Uterus (tissue), 2 donors: ENCODE results near the gene MAPK8IP2.

Experiments
- POLR2A ChIP-seq, 2 donors: fragments of 450-650 bp; IDR thresholded peaks; one replicate each; pipeline ENCODE4 v1.6.1; 2016; ENCODE audit warnings: antibody characterized with exemption in 2 of 2, mild to moderate bottlenecking in 1 of 2, moderate library complexity in 1 of 2
- TF ChIP-seq, protein P1 (sequence below), 4 experiments: fragments of 200-600 bp in 2 of 4; fragments of 450-650 bp in 2 of 4; sonication (generic) in 2 of 4; IDR thresholded peaks; one replicate each; pipeline ENCODE4 v1.5.1; 2016 to 2019; ENCODE audit warnings: antibody characterized with exemption in 4 of 4, mild to moderate bottlenecking in 2 of 4, moderate library complexity in 1 of 4

DNA sequence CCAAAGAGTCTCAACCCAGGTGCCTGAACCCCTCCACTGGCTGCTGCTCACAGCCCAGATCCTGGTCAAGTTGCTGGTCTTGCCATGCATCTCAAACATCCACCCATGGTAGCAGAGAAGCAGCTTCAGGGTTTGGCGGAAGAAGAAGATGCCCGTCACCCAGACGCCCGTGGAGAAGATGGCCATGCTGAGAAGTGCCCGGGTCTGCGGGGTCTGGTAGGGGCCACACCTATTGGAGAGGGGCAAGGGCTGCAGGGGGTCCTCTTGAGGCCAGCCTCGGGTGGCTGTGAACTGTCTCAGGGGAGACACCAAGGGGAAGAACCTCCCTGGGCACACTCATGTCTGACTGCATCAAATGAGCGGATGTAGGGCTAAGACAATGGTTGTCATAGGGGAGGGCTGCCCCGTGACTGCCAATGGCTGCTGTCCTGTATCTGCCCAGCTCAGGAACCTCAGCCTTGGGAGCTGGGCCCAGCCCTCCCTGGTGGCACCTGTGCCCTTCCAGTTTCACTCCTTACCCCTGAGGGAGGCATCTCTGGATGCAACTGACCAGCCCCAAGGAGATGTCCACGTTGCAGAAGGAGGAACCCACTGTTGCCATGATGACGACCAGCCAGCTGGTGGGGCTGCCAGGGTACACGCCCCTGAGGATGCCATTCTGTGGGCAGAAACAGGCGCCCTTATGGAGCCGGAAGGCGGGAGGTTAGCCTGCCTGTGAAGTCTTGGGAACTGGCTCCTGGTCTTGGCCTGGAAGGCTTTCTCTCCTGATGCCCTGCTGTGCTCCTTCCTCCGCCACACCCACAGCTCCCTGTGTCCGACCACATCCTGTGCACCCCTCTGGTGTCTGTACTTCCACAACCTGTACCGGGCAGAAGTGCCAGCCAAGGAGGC, 23.5 kb upstream of the MAPK8IP2 start:
- TF ChIP-seq, protein P1, sequence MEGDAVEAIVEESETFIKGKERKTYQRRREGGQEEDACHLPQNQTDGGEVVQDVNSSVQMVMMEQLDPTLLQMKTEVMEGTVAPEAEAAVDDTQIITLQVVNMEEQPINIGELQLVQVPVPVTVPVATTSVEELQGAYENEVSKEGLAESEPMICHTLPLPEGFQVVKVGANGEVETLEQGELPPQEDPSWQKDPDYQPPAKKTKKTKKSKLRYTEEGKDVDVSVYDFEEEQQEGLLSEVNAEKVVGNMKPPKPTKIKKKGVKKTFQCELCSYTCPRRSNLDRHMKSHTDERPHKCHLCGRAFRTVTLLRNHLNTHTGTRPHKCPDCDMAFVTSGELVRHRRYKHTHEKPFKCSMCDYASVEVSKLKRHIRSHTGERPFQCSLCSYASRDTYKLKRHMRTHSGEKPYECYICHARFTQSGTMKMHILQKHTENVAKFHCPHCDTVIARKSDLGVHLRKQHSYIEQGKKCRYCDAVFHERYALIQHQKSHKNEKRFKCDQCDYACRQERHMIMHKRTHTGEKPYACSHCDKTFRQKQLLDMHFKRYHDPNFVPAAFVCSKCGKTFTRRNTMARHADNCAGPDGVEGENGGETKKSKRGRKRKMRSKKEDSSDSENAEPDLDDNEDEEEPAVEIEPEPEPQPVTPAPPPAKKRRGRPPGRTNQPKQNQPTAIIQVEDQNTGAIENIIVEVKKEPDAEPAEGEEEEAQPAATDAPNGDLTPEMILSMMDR (IDR thresholded peaks at IDR 0.05), result no peak
- no peak for TF ChIP-seq POLR2A (IDR thresholded peaks at IDR 0.05)
